GM18520 (cell line): Measurements from ENCODE around the gene KIF13A.

ENCODE experiments used
- ATAC-seq: cut with Tn5 transposase; IDR thresholded peaks from one replicate; pipeline ENCODE4 v1.9.1; 2021; ENCODE audit not compliant: unreplicated experiment

Gene KIF13A

DNA sequence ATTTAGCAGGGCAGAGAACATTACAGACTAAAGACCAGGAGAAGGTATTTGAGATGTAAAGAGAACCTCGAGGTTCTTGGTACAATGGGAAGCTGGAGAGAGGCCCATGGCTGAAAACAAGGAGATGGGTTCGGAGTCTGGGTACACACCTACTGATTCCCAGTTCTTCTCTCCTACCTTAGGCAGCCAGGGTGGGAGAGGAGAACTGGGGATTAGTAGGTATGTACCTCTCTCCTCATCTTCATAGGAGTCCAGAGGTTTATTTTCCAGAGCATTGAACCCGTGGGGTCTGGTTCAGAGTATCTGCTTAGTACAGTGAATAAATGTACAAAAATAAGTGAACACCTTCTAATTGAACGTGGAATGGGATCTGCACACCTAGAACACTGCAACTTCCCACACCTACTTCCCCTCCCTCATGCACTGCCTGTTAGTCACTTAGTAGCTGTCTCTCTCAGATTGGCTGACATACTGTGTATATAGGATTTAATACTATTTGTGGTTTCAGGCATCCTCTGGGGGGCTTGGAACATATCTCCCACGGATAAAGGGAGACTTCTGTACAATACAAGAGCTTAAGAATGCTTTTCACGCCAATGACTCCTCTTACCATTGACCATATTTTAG lies 257.2 kb downstream of the KIF13A start:
- no peak for ATAC-seq

DNA sequence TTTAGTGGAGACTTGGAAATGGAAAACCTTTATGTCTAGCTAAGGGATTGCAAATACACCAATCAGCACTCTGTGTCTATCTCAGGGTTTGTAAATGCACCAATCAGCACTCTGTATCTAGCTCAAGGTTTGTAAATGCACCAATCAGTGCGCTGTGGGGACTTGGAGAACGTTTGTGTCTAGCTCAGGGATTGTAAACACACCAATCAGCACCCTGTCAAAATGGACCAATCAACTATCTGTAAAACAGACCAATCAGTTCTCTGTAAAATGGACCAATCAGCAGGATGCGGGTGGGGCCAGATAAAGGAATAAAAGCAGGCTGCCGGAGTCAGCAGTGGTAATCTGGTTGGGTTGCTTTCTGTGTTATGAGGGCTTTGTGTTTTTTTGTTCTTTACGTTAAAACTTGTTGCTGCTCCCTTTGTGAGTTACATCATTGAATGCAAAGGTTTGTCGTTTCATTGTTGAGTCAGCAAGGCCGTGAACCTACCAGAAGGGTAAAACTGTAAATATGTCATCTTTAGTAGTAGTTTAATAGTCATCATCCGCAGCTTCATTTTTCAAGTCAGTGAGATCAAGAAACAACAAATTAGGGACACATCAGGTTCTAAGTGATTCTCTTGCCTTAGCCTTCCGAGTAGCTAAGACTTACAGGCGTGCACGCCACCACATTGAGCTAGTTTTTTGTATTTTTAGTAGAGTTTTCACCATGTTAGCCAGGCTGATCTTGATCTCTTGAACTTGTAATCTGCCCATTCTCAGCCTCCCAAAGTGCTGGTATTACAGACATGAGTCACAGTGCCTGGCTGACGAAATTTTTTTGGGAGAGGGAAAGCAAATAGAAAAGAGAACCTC lies 258.0 kb downstream of the KIF13A start:
- no peak for ATAC-seq

DNA sequence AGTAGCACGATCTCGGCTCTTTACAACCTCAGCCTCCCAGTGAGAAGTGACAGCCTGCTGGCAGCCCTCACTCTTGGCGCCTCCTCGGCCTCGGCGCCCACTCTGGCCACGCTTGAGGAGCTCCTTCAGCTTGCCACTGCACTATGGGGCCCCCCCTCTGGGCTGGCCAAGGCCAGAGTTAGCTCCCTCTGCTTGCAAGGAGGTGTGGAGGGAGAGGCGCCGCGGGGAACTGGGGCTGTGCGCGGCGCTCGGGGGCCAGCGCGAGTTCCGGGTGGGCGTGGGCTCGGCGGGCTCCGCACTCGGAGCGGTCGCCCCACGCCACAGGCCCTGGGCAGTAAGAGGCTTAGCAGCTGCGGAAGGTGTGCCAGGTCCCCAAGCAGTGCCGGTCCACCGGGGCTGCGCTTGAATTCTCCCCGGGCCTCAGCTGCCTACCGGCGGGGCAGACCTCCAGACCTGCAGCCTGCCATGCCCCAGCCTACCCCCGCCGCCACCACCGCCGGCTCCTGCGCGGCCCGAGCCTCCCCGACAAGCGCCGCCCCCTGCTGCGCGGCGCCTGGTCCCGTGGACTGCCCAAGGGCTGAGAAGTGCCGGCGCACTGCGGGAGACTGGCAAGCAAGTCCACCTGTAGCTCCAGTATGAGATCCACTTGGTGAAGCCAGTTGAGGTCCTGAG lies 258.7 kb downstream of the KIF13A start:
- ATAC-seq: no peak

DNA sequence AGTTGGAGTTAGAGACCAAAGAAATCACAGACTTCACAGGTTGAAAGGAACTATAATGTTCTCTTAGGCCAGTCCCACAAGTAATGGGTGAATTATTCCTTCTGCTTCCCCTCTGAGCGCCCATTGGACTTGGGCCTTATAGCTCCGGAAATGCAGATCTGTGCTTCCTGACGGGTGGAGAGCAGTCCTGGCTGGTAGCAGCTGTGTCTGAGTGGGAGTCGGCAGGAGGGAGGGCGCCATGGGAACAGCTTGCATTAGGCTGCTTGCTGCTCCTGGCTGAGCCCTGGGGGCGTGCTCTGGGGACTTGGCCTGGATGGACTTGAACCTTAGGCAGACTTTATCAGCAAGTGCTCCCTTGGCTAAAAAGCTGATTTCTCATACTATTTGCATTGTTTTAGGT lies 262.4 kb downstream of the KIF13A start:
- no peak for ATAC-seq

DNA sequence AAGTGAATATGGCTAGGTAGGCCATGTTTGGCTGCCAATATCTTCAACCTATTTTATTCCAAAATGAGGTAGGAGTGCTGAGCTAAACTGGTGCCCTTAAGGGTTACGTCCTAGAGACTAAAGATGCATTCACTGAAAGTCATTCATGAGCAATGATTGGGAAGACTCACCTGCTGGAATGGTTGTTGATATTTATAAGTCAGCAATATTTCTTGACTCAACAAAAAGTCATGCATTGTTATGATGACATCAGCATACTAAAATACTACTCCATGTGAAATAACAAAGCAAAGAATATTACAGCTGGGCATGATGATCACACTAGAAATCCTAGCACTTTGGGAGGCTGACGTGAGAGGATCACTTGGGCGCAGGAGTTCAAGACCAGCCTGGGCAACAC lies 263.1 kb downstream of the KIF13A start:
- ATAC-seq: no peak

DNA sequence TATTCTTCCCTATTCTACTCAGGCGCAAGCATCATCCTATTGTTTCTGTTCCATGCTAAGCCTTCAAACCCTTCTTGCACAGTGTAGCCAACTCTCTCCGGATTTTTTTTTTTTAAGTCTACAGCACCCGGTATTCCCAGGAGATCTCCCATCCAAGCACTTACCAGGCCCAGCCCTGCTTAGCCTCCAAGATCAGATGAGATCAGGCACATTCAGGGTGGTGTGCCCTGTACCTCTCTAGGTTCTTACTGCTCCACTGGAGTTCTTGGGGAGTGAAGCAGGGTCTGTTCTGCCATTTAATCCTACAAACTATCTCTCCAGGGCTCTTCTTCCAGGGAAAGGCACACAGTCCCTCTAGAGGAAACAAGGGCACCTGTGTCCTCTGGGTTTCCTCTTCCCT lies 265.8 kb downstream of the KIF13A start:
- ATAC-seq: no peak

DNA sequence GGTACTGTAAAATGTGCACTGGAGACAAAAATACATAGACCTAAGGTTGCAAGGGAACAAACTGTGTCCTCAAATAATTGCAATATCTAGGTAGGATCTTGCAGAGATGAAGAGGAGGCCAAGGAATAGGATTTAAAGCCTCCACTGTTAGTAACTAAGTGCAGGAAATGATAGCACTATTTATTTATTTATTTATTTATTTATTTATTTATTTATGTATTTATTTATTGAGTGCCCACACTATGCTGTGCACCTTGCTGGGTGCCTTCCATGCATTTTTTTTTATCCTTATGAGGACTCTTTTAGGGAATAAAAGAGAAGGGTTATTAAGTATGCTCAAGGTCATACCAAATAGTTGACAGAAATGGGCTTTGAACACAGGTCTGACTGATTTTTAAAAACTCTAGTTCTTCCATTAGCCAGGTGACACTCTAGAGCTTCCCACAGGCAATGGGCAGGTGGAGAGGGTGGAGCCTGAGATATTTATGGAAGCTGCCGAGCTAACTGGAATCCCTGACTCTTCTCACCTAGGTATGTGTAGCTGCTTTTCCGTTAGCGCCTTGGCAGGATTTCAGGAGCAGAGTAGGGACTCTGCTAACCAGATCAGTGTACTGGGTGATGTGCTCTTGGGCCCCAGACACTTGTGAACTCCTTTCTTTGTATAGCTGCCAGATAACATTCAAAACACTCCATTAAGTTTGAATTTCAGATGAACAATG lies 268.0 kb downstream of the KIF13A start:
- no peak for ATAC-seq

DNA sequence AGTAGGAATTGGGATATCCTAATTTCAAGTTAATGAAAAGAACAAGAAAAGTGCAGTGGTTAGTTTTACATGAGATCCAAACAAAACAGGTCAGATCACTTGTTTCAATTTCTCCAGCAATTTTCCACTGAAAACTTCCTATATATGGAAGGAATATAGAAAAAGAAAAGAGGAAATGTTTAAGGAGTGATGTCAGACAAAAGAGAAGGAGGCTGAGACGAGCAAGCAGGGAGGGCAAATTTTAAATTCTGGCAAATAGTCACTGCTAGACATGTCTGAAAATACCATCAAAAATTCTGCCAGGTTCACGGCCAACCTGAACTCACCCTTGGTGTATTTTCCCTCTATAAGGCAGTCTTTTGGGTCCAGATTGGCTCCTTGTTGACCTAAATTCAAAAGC lies 271.2 kb downstream of the KIF13A start:
- ATAC-seq: no peak

DNA sequence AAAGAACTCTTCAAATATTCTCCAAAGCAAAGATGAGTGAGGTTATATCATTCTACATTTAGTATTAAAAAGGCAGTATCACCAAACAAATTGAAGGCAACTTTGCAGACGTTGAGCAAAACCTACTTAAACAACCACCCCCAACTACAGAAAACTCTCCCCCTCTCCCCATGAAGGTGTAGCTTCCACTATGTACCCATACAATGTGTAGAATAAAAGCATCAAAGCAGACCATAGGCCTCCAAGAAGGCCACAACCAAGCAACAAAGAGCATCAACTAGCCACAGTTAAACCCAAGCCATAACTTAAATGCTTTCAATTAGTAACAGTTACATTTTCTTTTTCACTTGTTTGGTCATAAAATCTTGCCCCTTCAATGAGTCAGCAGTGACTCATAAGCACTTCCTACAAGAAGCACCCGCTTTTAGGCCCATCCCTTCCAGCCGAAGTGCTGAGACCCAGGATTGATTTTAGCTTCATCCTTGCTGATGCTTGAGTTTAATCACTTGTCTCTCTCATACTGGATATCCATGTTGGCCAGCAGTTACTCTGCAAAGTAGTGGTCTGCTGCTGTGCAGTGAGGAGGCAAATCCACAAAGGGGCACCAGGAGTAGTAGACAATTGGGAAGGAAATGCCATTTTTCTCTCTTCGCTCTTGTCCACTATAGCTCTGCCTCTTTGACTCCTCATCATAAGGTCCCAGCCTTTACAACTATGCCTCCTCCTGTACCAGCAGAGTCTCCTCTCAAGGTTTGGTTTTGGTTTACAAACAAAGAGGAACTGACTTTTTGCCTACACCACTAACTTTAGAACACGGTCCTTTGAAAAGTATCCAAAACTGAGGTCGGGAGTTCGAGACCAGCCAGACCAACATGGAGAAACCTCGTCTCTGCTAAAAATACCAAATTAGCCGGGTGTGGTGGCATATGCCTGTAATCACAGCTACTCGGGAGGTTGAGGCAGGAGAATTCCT lies 272.3 kb downstream of the KIF13A start:
- ATAC-seq: peak; percentile 90

DNA sequence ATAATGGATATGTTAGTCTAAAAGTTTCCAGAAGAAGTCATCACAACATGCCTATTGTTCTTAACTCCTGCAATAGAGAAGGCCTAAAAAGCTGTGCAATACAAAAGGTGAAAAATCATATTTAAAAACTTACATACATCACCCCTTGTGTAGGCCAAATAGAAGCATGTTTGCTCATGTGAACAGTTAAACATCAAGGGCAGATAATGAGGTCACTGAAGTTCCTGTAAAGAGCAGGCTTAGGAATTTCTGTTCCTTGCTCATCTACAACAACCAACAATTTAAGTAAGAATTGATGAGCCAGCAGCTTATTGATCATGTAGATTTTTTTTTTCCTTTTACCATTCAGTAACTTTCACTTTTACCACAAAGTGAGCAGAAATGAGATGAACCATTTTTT lies 273.3 kb downstream of the KIF13A start:
- ATAC-seq: no peak

DNA sequence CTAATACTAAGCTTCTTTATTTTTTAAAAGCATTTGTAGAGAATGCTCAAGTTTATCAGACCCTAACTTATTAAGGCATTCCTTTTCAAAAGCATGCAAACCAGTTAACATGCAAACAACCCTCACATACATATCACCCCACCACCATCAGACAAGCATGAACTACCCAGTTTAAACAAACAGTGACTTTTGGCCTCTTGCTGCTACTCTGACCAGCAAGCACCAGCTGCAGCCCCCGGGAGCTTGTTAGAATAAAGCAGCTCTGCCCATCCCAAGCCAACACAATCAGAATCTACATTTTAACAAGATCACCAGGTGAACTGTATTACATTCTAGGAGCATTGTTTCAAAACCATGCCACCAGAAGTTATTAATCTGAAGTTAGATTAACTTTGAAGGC lies 274.9 kb downstream of the KIF13A start:
- no peak for ATAC-seq

DNA sequence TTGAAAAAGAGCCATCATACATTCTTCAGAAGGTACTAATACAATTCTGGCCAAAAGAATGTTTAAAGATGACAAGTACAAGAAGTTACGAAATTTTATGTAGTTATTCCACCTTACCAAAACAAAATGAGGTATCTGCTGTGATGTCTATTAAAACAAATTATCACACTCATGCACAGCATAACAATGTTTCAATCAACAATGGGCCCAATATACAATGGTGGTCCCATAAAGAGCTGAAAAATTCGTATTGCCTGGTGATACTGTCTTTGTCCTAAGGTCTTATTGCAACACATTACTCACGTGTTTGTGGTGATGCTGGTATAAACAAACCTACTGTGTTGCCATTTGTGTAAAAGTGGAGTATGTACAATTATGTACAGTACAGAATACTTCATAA lies 277.1 kb downstream of the KIF13A start:
- ATAC-seq: no peak

DNA sequence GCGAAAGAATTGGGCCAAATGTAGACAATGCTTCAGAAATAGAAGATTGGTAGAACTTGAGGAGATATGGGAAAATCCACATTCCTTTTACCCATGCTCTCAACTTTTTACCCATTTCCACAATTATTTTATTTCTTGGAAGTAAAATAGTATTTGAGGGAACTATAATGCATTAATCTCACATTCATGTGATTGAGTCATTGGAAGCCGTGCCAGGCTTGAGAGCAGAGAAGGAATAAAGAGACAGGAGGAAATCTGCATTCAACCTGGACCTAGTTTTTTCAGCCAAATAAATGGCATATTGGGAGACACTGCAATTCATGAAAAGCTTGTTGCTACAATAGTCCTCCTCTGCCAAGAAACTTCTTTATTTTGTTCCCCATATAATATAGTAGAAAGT lies 278.0 kb downstream of the KIF13A start:
- no peak for ATAC-seq
